Measurements from ENCODE around the gene WEE2. TPM values are rescaled to one million over a fixed set of nuclear protein-coding genes. Genes with fewer than 3 reads are reported as not detected.

The WEE2 gene
- total RNA-seq = not detected in 2 replicates

GRCh38 chr7:141708351-141708750, at the start of gene WEE2:
Gene WEE2 (plus strand): TSS chr7:141708353. CDS start chr7:141708759, 406 bp downstream.

GRCh38 chr7:141702047-141702567, 6.0 kb upstream of the WEE2 start, which contains the start of gene DENND11:
Gene DENND11 (minus strand): TSS chr7:141702166. CDS start chr7:141702153, 13 bp downstream.

DNA sequence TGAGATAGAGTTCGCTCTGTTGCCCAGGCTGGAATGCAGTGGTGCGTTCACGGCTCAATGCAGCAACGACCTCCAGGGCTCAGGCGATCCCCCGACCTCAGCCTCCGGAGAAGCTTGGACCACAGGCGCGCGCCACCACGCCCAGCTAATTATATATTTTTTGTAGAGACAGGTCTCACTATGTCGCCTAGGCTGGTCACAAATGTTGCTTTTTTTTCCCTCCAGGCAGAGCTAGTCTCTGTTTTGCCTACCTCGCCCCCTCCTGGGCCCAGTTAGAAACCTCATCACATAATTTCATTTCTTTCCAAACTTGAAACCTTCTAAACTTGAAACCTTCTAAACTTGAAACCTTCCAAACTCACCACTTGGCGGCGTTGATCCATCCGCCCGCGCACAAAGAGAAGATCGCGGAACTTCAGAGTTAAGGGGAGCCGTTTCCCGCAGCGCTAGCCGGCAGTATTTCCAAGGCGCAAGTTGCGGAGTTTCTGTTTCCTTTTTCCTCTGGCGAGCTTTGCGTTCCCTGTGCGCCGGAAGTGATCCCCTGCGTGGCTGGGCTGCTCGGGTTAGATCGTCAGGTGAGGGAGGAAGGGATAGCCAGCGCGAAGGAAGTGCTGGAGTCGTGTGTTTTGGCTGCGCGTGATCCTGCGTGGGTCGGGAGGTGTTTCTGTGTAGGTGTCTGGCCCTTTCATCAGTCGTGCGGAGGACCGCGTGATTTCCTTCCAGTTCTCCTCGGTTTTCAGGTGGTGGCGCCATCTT, 29.9 kb downstream of the WEE2 start, which contains the start of gene SSBP1:
TSS of gene SSBP1 (plus strand) at position 523 of the 756 bp plus-strand sequence. CDS start 809 bp downstream, outside the sequence.

GRCh38 chr7:141763797-141764196, 55.6 kb downstream of the WEE2 start, which contains the start of gene TAS2R3:
Gene TAS2R3 (plus strand): TSS chr7:141764097. CDS start chr7:141764159, 62 bp downstream.

GRCh38 chr7:141776374-141776773, 68.2 kb downstream of the WEE2 start, which contains the start of gene TAS2R4:
Gene TAS2R4 (plus strand): TSS chr7:141776674. CDS start chr7:141778489, 1,815 bp downstream.

Other genes starting within 250 kb of the WEE2 start
- gene AGK, start 156.9 kb upstream of the WEE2 start, total RNA-seq = 12.5 and 15.2 TPM in 2 replicates
- gene DENND11, start 6.2 kb upstream of the WEE2 start, total RNA-seq = 3.6 and 4.0 TPM in 2 replicates
- 113 and 169 TPM in 2 replicates for gene SSBP1, start 30.0 kb downstream of the WEE2 start, total RNA-seq
- 0.54 and 0.69 TPM in 2 replicates for gene TAS2R3, start 55.7 kb downstream of the WEE2 start, total RNA-seq
- gene TAS2R4, start 68.3 kb downstream of the WEE2 start, total RNA-seq = 0.12 and 0.29 TPM in 2 replicates
- 0.44 and 1.3 TPM in 2 replicates for gene TAS2R5, start 81.9 kb downstream of the WEE2 start, total RNA-seq
- gene PRSS37, start 133.1 kb downstream of the WEE2 start, total RNA-seq = not detected in 2 replicates
- gene OR9A4, start 208.0 kb downstream of the WEE2 start, total RNA-seq = not detected in 2 replicates
- not detected in 2 replicates for gene CLEC5A, start 238.6 kb downstream of the WEE2 start, total RNA-seq

All from cardiac ventricle fibroblast (primary cell).